Keratinocyte (primary cell): ENCODE results near the gene CLMN. TPM values are rescaled to one million over a fixed set of nuclear protein-coding genes. Genes with fewer than 3 reads are reported as not detected.

Experiments
- DNase-seq: peaks from one replicate; pipeline ENCODE4 v3.0.0-alpha.2; 2011; ENCODE audit warnings: low read depth, missing footprints, low spot score
- FAIRE-seq: peaks from 2 replicates; lab custom pipeline; 2011; peaks lifted over from hg19 to GRCh38; lab: Jason Lieb, UNC
- H2AFZ ChIP-seq: 2 replicates; pipeline ENCODE4 v1.6.0; 2012; ENCODE audit warnings: low read length, control low read depth, inconsistent platforms; ENCODE audit not compliant: control insufficient read depth
- H3K27ac ChIP-seq: 2 replicates; pipeline ENCODE4 v1.5.1; 2011; ENCODE audit warnings: low read length; ENCODE audit not compliant: control insufficient read depth, insufficient read depth
- H3K27me3 ChIP-seq: 3 replicates; pipeline ENCODE4 v1.6.0; 2011; ENCODE audit warnings: low read length; ENCODE audit not compliant: control insufficient read depth, insufficient read depth; ENCODE audit errors: extremely low read depth
- H3K36me3 ChIP-seq, 2 experiments: 2 replicates in 1 of 2; 3 replicates in 1 of 2; pipeline ENCODE4 v1.5.1; 2011; ENCODE audit warnings: low read length in 2 of 2, mild to moderate bottlenecking in 1 of 2; ENCODE audit not compliant: control insufficient read depth in 2 of 2, insufficient read depth in 2 of 2; ENCODE audit errors: extremely low read depth in 1 of 2
- H3K4me1 ChIP-seq: 3 replicates; pipeline ENCODE4 v1.5.1; 2011; ENCODE audit warnings: low read length; ENCODE audit not compliant: control insufficient read depth, insufficient read depth; ENCODE audit errors: extremely low read depth
- H3K4me2 ChIP-seq: 3 replicates; pipeline ENCODE4 v1.6.0; 2011; ENCODE audit warnings: low read depth, low read length; ENCODE audit not compliant: control insufficient read depth, insufficient read depth; ENCODE audit errors: extremely low read depth
- H3K4me3 ChIP-seq, 3 experiments: fragments of 200-600 bp in 1 of 3; sonication (generic) in 1 of 3; 2 replicates in 2 of 3; 3 replicates in 1 of 3; pipeline ENCODE4 v1.5.1; 2011 to 2016; ENCODE audit warnings: low read length in 3 of 3, mild to moderate bottlenecking in 3 of 3, control low read depth in 2 of 3, inconsistent platforms in 1 of 3, low read depth in 1 of 3, mixed read lengths in 1 of 3, mixed run types in 1 of 3, moderate library complexity in 1 of 3; ENCODE audit not compliant: control insufficient read depth in 2 of 3, insufficient read depth in 2 of 3; ENCODE audit errors: extremely low read depth in 1 of 3
- H3K79me2 ChIP-seq: 2 replicates; pipeline ENCODE4 v1.6.0; 2012; ENCODE audit warnings: low read length; ENCODE audit not compliant: control insufficient read depth, insufficient read depth
- H3K9ac ChIP-seq: 3 replicates; pipeline ENCODE4 v1.6.0; 2011; ENCODE audit warnings: low read length; ENCODE audit not compliant: control insufficient read depth, insufficient read depth; ENCODE audit errors: extremely low read depth
- H3K9me1 ChIP-seq: 3 replicates; pipeline ENCODE4 v1.6.0; 2011; ENCODE audit warnings: low read length; ENCODE audit not compliant: control insufficient read depth, insufficient read depth; ENCODE audit errors: extremely low read depth
- H3K9me3 ChIP-seq: 2 replicates; pipeline ENCODE4 v1.5.1; 2012; ENCODE audit warnings: low read depth, low read length; ENCODE audit not compliant: control insufficient read depth
- H4K20me1 ChIP-seq: 3 replicates; pipeline ENCODE4 v1.6.0; 2011; ENCODE audit warnings: low read length; ENCODE audit not compliant: control insufficient read depth, insufficient read depth; ENCODE audit errors: extremely low read depth
- CTCF ChIP-seq, 3 experiments: IDR thresholded peaks in 1 of 3; conservative IDR thresholded peaks in 1 of 3; optimal IDR thresholded peaks in 1 of 3; 2 replicates in 2 of 3; 3 replicates in 1 of 3; pipeline versions ENCODE3 to v1.5.1; 2011; ENCODE audit warnings: low read length in 3 of 3, mild to moderate bottlenecking in 3 of 3, moderate library complexity in 2 of 3, control low read depth in 1 of 3, inconsistent platforms in 1 of 3; ENCODE audit not compliant: insufficient read depth in 2 of 3; ENCODE audit errors: extremely low read depth in 1 of 3
- EZH2 ChIP-seq: IDR thresholded peaks from one replicate; pipeline ENCODE4 v1.6.1; 2012; ENCODE audit warnings: inconsistent platforms, mild to moderate bottlenecking, low read length, moderate library complexity
- dilution Hi-C: fragments of 300-500 bp; cut with MboI; formaldehyde crosslinking; loops from one replicate; pipeline ENCODE4 v1.7.0; 2020; ENCODE audit warnings: low sequenced_read_pairs; ENCODE audit not compliant: extremely low pct_ligation_motif_present
- polyA plus RNA-seq, 5 experiments: library from polyadenylated mRNA; depleted of rRNA in 3 of 5; stranded (reverse) in 3 of 5; stranded (forward) in 1 of 5; unstranded in 1 of 5; fragments of >200 nt; gene quantifications; 1 replicate in 1 of 5; 2 replicates in 3 of 5; 3 replicates in 1 of 5; pipeline versions ENCODE4 v1.2.1 to v1.2.3, GENCODE V29; 2011 to 2012; ENCODE audit warnings: missing spikeins in 2 of 5, low read depth in 1 of 5, low replicate concordance in 1 of 5

Gene CLMN
- polyA plus RNA-seq, 1 donor (not counting 4 experiments of a cell fraction or from before 2014, with no cell fraction given), result 6.1 TPM

GRCh38 chr14:95235351-95235750, 84.4 kb downstream of the CLMN start:
- no peak for TF ChIP-seq CTCF (optimal IDR thresholded peaks at IDR 0.05 in 1 of 3, IDR thresholded peaks at IDR 0.05 in 1 of 3, conservative IDR thresholded peaks at IDR 0.05 in 1 of 3; ENCODE audit: extremely low read depth in 1 of 3, insufficient read depth in 2 of 3, low read length in 3 of 3)
- TF ChIP-seq EZH2, result no peak
- DNase-seq (no peak), FAIRE-seq (no peak)
- no peaks in the 10 kb centered on the region for H3K36me3 ChIP-seq
- dilution Hi-C loops, result no loop called here
- peaks cover 11% of the 10 kb centered on the region for H3K4me1 ChIP-seq
- H3K9ac ChIP-seq, result no peak overlapping the region
- H3K9me3 ChIP-seq, result no peaks in the 10 kb centered on the region
- H3K9me1 ChIP-seq, result no peaks in the 10 kb centered on the region
- H3K4me3 ChIP-seq, result no peak overlapping the region
- H2AFZ ChIP-seq, result no peak overlapping the region
- H3K4me2 ChIP-seq, result no peak overlapping the region
- H4K20me1 ChIP-seq, result no peaks in the 10 kb centered on the region
- H3K27me3 ChIP-seq, result no peaks in the 10 kb centered on the region
- H3K79me2 ChIP-seq, result no peaks in the 10 kb centered on the region
- H3K27ac ChIP-seq, result no peak overlapping the region

GRCh38 chr14:95234426-95234825, 85.3 kb downstream of the CLMN start:
- H3K27ac ChIP-seq, result no peak overlapping the region
- peaks cover 11% of the 10 kb centered on the region for H3K4me1 ChIP-seq
- DNase-seq (no peak), FAIRE-seq (no peak)
- TF ChIP-seq EZH2 (no peak), CTCF (optimal IDR thresholded peaks at IDR 0.05 in 1 of 3, IDR thresholded peaks at IDR 0.05 in 1 of 3, conservative IDR thresholded peaks at IDR 0.05 in 1 of 3; ENCODE audit: extremely low read depth in 1 of 3, insufficient read depth in 2 of 3, low read length in 3 of 3) (no peak)
- no peaks in the 10 kb centered on the region for H3K79me2 ChIP-seq
- H2AFZ ChIP-seq, result no peak overlapping the region
- H3K36me3 ChIP-seq, result no peaks in the 10 kb centered on the region
- H3K9me1 ChIP-seq, result no peaks in the 10 kb centered on the region
- no peak overlapping the region for H3K4me2 ChIP-seq
- no peak overlapping the region for H3K4me3 ChIP-seq
- dilution Hi-C loops, result no loop called here
- no peaks in the 10 kb centered on the region for H4K20me1 ChIP-seq
- no peaks in the 10 kb centered on the region for H3K27me3 ChIP-seq
- H3K9me3 ChIP-seq, result no peaks in the 10 kb centered on the region
- no peak overlapping the region for H3K9ac ChIP-seq
